LHCN-M2 (cell line): Measurements from ENCODE around the gene TFF1. TPM values are rescaled to one million over a fixed set of nuclear protein-coding genes. Genes with fewer than 3 reads are reported as not detected.
A peak's percentile ranks its signal among the peaks of the same experiment; 100 is the strongest.

Experiments
- DNase-seq: peaks from one replicate; pipeline ENCODE4 v3.0.0-alpha.2; 2012; ENCODE audit warnings: low read depth
- total RNA-seq: library from RNA; depleted of rRNA; stranded (reverse); fragments of >200 nt; gene quantifications from 2 replicates; pipeline ENCODE4 v1.2.3, GENCODE V29; 2014; rRNA removed

Gene TFF1
- total RNA-seq, 1 experiment from 2014 or later = not detected

- no peak for DNase-seq
These were observed 47.0 kb downstream of the TFF1 start for GRCh38 chr21:42319376-42319775.

- DNase-seq = no peak
These were observed 48.2 kb downstream of the TFF1 start for GRCh38 chr21:42317826-42318746.

GRCh38 chr21:42317341-42317741 is 49.0 kb downstream of the TFF1 start:
- DNase-seq = no peak

GRCh38 chr21:42316891-42317290 is 49.4 kb downstream of the TFF1 start:
- no peak for DNase-seq

GRCh38 chr21:42315296-42315891 is 50.9 kb downstream of the TFF1 start, which contains the start of gene TFF3:
TSS of gene TFF3 (minus strand) at chr21:42315409. CDS start at chr21:42315374, 35 bp downstream.
- DNase-seq = no peak

GRCh38 chr21:42314616-42315295 is 51.6 kb downstream of the TFF1 start:
- DNase-seq = no peak

- peak; percentile 1 for DNase-seq
These were observed 52.8 kb downstream of the TFF1 start for GRCh38 chr21:42313501-42313969.

- DNase-seq = no peak
These were observed 53.7 kb downstream of the TFF1 start for GRCh38 chr21:42312626-42313104.

Other genes with a start within 250 kb of the TFF1 start
- gene ABCG1, start 147.4 kb downstream of the TFF1 start, total RNA-seq = not detected in 2 replicates
- gene TFF3, start 51.1 kb downstream of the TFF1 start, total RNA-seq = not detected in 2 replicates
- not detected in 2 replicates for gene TFF2, start 15.5 kb downstream of the TFF1 start, total RNA-seq
- not detected in 2 replicates for gene TMPRSS3, start 29.5 kb upstream of the TFF1 start, total RNA-seq
- gene UBASH3A, start 37.4 kb upstream of the TFF1 start, total RNA-seq = not detected in 2 replicates
- gene RSPH1, start 129.7 kb upstream of the TFF1 start, total RNA-seq = not detected in 2 replicates
- gene SLC37A1, start 147.3 kb upstream of the TFF1 start, total RNA-seq = not detected in 2 replicates